CD4-positive, alpha-beta T cell (primary cell): ENCODE measurements around the gene PLCXD1. TPM values are rescaled to one million over a fixed set of nuclear protein-coding genes. Genes with fewer than 3 reads are reported as not detected.

Source experiments
- ATAC-seq: fragments of 200-7000 bp; cut with Tn5 transposase; one replicate; pipeline ENCODE4 v1.10.0; 2022; ENCODE audit warnings: mild to moderate bottlenecking; ENCODE audit not compliant: poor library complexity
- CTCF ChIA-PET: fragments of 350-600 bp; sonication (Branson Sonifier 250); formaldehyde crosslinking; loops from one replicate; lab custom pipeline; 2021; ENCODE audit warnings: antibody characterized with exemption, inconsistent platforms; lab: Charles Lee
- POLR2A ChIA-PET: fragments of 350-600 bp; sonication (Branson Sonifier 250); formaldehyde crosslinking; loops from one replicate; lab custom pipeline; 2021; ENCODE audit warnings: antibody characterized with exemption, inconsistent platforms; lab: Charles Lee
- DNase-seq, 14 experiments: peaks; one replicate each; pipeline ENCODE4 v3.0.0-alpha.2; 2013 to 2020; ENCODE audit warnings: mixed read lengths in 2 of 14
- H3K27ac ChIP-seq, 2 donors: one replicate each; pipeline versions ENCODE4 v1.5.1 to v1.7.0; 2013; ENCODE audit warnings: low read length in 2 of 2, low read depth in 1 of 2, mild to moderate bottlenecking in 1 of 2
- H3K27me3 ChIP-seq, 2 experiments: 1 replicate in 1 of 2; 2 replicates in 1 of 2; pipeline versions ENCODE4 v1.6.1 to v1.7.0; 2013; ENCODE audit warnings: low read length in 2 of 2, control low read depth in 1 of 2, mild to moderate bottlenecking in 1 of 2, moderate library complexity in 1 of 2; ENCODE audit not compliant: insufficient read depth in 2 of 2, control insufficient read depth in 1 of 2
- H3K36me3 ChIP-seq: one replicate; pipeline ENCODE4 v1.6.1; 2013; ENCODE audit warnings: low read length, control low read depth; ENCODE audit not compliant: insufficient read depth
- H3K4me1 ChIP-seq: one replicate; pipeline ENCODE4 v1.6.1; 2013; ENCODE audit warnings: low read length, control low read depth; ENCODE audit not compliant: insufficient read depth
- H3K4me3 ChIP-seq: one replicate; pipeline ENCODE4 v1.5.1; 2013; ENCODE audit warnings: mild to moderate bottlenecking, low read length, moderate library complexity
- H3K9me3 ChIP-seq, 2 experiments: 1 replicate in 1 of 2; 2 replicates in 1 of 2; pipeline versions ENCODE4 v1.6.1 to v1.7.0; 2013; ENCODE audit warnings: low read length in 2 of 2, mild to moderate bottlenecking in 2 of 2, control low read depth in 1 of 2, moderate library complexity in 1 of 2; ENCODE audit not compliant: control insufficient read depth in 1 of 2, insufficient read depth in 1 of 2
- H3K27ac Mint-ChIP-seq: one replicate; pipeline ENCODE4 v1.8.0; 2020; ENCODE audit warnings: mixed read lengths
- H3K27me3 Mint-ChIP-seq: one replicate; pipeline ENCODE4 v1.8.0; 2021; ENCODE audit warnings: mixed read lengths
- H3K36me3 Mint-ChIP-seq: one replicate; pipeline ENCODE4 v1.8.0; 2021; ENCODE audit warnings: low read depth, mixed read lengths
- H3K4me1 Mint-ChIP-seq: one replicate; pipeline ENCODE4 v1.8.0; 2021; ENCODE audit warnings: low read depth, mixed read lengths
- H3K4me3 Mint-ChIP-seq: one replicate; pipeline ENCODE4 v1.8.0; 2020; ENCODE audit warnings: mild to moderate bottlenecking, mixed read lengths
- H3K9me3 Mint-ChIP-seq: one replicate; pipeline ENCODE4 v1.8.0; 2020; ENCODE audit warnings: mixed read lengths
- intact Hi-C, 2 experiments: fragments of 100-400 bp; cut with DNase I in 1 of 2; cut with micrococcal nuclease in 1 of 2; formaldehyde crosslinking; loops; one replicate each; pipeline versions ENCODE4 v1.15.1 to v1.9.0; 2023 to 2025; cut with DNase I, micrococcal nuclease
- total RNA-seq, 174 experiments: library from RNA in 2 of 174; stranded (reverse) in 2 of 174; gene quantifications; one replicate each; pipeline ENCODE4 v1.2.3 and lab custom pipeline; 2021 to 2026
- TF ChIP-seq, protein P1 (sequence below): fragments of 200-600 bp; IDR thresholded peaks from one replicate; pipeline ENCODE4 v1.8.0; 2022; ENCODE audit warnings: antibody characterized with exemption, mild to moderate bottlenecking

Gene PLCXD1
- total RNA-seq, 2 experiments from 2014 or later: 33.0 to 35.8 TPM

DNA sequence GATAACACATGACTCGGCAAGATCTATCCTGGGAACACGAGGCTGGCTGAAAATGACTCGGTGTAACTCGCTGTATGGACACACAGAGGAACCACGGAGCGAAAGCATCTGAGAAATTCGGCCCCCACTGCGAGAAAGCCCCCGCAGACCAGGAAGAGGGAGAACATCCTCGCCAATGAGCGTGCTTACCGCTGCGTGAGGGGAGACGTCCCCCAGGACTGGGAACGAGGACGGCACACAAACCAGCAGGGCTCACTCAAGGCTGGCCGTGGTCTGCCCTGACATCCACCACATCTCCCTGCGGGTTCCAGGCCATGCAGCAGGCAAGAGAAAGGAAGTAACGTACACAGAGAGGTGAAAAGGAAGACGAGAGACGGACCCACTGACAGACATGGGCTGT is 55.0 kb downstream of the PLCXD1 start:
- Histone ChIP-seq H3K27me3 (peaks cover 5 to 11% of the 10 kb centered on the region in 2 experiments), H3K36me3 (peaks cover 2% of the 10 kb centered on the region), H3K9me3 (peaks cover 0 to 18% of the 10 kb centered on the region in 2 experiments), H3K27ac (no peak overlapping the region), H3K4me3 (no peak overlapping the region), H3K4me1 (peaks cover 9% of the 10 kb centered on the region)
- Mint-ChIP-seq H3K27me3 (no peaks in the 10 kb centered on the region), H3K9me3 (no peaks in the 10 kb centered on the region), H3K4me1 (no peaks in the 10 kb centered on the region), H3K4me3 (no peak overlapping the region), H3K36me3 (peaks cover 19% of the 10 kb centered on the region), H3K27ac (no peak overlapping the region)
- DNase-seq (no peak), ATAC-seq (no peak)
- ChIA-PET POLR2A (no interaction called here), CTCF (no interaction called here)
- intact Hi-C loops: no loop called here
- TF ChIP-seq, protein P1, sequence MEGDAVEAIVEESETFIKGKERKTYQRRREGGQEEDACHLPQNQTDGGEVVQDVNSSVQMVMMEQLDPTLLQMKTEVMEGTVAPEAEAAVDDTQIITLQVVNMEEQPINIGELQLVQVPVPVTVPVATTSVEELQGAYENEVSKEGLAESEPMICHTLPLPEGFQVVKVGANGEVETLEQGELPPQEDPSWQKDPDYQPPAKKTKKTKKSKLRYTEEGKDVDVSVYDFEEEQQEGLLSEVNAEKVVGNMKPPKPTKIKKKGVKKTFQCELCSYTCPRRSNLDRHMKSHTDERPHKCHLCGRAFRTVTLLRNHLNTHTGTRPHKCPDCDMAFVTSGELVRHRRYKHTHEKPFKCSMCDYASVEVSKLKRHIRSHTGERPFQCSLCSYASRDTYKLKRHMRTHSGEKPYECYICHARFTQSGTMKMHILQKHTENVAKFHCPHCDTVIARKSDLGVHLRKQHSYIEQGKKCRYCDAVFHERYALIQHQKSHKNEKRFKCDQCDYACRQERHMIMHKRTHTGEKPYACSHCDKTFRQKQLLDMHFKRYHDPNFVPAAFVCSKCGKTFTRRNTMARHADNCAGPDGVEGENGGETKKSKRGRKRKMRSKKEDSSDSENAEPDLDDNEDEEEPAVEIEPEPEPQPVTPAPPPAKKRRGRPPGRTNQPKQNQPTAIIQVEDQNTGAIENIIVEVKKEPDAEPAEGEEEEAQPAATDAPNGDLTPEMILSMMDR: no peak

DNA sequence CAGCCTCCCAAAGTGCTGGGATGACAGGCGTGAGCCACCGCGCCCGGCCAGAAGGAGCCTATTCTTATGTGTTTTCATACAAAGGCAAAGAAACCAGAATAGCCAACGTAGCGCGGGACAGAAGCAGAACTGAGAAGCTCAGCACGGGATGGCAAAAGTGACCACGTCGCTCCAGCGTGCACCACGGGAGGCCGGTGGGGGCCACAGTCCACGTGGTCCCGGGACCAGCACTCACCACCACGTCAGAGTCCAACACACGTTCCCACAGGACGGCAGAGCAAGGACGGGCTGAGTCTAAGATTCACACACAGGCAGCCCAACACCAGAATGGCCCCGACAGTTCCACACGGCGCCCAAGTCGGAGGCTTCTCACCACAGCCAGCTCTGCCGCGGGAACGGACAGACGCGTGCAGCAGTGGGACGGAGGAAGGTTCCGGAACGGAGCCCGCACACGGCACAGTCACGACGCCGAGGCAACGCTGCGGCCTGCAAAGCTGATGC is 56.2 kb downstream of the PLCXD1 start:
- Histone ChIP-seq H3K36me3 (peaks cover 5% of the 10 kb centered on the region), H3K9me3 (peaks cover 0 to 13% of the 10 kb centered on the region in 2 experiments), H3K4me3 (no peak overlapping the region), H3K27me3 (peaks cover 0 to under 1% of the 10 kb centered on the region in 2 experiments), H3K4me1 (no peaks in the 10 kb centered on the region), H3K27ac (no peak overlapping the region)
- TF ChIP-seq, protein P1: no peak
- H3K9me3 Mint-ChIP-seq: no peaks in the 10 kb centered on the region
- H3K27ac Mint-ChIP-seq: no peak overlapping the region
- intact Hi-C loops: no loop called here
- ChIA-PET POLR2A (no interaction called here), CTCF (no interaction called here)
- no peak overlapping the region for H3K4me3 Mint-ChIP-seq
- no peaks in the 10 kb centered on the region for H3K4me1 Mint-ChIP-seq
- peaks cover 19% of the 10 kb centered on the region for H3K36me3 Mint-ChIP-seq
- DNase-seq: no peak
- no peak for ATAC-seq
- H3K27me3 Mint-ChIP-seq: no peaks in the 10 kb centered on the region

DNA sequence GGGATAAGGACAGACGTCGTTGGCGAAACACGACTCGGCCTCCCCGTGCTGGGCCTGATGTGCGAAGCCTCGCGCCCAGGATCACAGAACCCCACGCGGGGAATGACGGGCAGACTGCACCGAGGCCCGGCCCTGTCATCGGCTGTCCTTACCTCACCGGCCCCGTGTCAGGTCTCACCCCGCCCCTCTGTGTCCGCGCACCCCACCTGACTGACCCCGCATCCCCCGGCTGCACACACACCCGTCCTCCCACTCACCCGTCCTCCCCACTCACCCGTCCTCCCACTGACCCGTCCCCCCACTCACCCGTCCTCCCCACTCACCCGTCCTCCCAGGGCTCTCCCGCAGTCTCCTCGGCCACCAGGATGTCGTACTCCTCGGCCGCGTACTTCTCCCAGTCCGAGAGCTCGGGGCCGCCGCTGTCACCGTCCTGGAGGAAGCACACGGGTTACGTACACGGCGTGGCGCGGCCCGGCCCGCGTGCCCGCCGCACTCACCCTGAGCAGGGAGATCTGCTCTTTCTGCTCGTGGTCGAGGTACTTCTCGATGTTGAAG is 57.2 kb downstream of the PLCXD1 start:
- Mint-ChIP-seq H3K27me3 (no peaks in the 10 kb centered on the region), H3K36me3 (peaks cover 19% of the 10 kb centered on the region), H3K9me3 (no peaks in the 10 kb centered on the region), H3K4me1 (no peaks in the 10 kb centered on the region), H3K4me3 (no peak overlapping the region), H3K27ac (no peak overlapping the region)
- DNase-seq (no peak), ATAC-seq (no peak)
- intact Hi-C loops: no loop called here
- H3K4me1 ChIP-seq: no peaks in the 10 kb centered on the region
- TF ChIP-seq, protein P1: no peak
- POLR2A ChIA-PET: no interaction called here
- no peak overlapping the region for H3K4me3 ChIP-seq
- CTCF ChIA-PET: no interaction called here
- no peak overlapping the region for H3K27ac ChIP-seq
- peaks cover 5% of the 10 kb centered on the region for H3K36me3 ChIP-seq
- H3K27me3 ChIP-seq: no peaks in the 10 kb centered on the region
- H3K9me3 ChIP-seq: peaks cover 0 to 13% of the 10 kb centered on the region in 2 experiments
